GM21423 (cell line): ENCODE results near the gene DCHS1.

Experiments used
- ATAC-seq: cut with Tn5 transposase; IDR thresholded peaks from one replicate; pipeline ENCODE4 v1.9.1; 2021; ENCODE audit warnings: mild to moderate bottlenecking, moderate library complexity; ENCODE audit not compliant: unreplicated experiment

The DCHS1 gene

GRCh38 chr11:6674219-6674597 is 18.6 kb upstream of the DCHS1 start:
- ATAC-seq = no peak

GRCh38 chr11:6673523-6674218 is 18.1 kb upstream of the DCHS1 start:
- ATAC-seq = no peak

DNA sequence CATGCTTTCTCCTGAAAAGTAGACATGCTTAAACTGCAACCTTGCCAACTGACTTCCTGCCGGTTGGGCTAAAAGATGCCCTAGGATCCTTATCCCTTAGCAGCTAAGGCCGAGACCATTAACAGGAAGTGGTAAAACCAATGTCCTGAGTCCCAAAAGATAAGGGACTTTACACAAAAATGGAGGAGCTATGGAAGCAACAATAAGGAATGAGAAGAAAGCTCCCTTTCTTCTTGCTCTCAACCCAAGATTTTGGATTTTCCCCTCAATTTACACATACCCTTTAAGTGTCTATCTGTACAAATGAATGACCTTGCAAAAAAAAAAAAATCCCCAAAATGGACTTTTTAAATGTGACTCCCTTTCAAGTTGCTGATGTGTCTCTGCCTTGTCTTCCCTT is 16.4 kb upstream of the DCHS1 start:
- ATAC-seq = no peak

- ATAC-seq = no peak
Measured at GRCh38 chr11:6670202-6670830, 14.7 kb upstream of the DCHS1 start.

DNA sequence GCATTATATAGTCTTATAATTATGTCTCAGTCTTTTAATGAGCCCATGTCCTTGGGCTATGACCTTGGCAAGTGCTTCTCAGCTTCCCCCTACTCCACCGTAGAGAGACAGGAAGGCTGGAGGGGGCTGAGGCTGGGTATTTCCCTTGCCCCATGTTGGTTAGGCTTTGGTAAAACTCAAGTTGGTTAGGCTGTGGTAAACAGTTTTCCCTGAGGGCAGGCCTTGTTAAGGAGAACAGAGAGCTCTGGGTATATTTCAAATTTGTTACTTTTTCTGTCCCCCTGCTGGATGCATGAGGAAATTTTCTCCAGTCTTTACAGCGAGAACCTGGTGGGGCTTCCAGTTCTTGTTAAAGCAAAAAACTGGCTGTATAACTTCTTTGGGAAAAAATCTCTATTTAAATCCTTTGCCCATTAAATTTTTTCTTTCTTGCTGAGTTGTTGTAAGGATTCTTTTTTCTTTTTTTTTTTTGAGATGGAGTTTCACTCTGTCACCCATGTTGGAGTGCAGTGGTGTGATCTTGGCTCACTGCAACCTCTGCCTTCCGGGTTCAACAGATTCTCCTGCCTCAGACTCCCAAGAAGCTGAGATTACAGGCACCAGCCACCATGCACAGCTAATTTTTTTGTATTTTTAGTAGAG is 12.2 kb upstream of the DCHS1 start:
- ATAC-seq = peak; percentile 67

- ATAC-seq = no peak
Measured at GRCh38 chr11:6666302-6667183, 10.9 kb upstream of the DCHS1 start.

DNA sequence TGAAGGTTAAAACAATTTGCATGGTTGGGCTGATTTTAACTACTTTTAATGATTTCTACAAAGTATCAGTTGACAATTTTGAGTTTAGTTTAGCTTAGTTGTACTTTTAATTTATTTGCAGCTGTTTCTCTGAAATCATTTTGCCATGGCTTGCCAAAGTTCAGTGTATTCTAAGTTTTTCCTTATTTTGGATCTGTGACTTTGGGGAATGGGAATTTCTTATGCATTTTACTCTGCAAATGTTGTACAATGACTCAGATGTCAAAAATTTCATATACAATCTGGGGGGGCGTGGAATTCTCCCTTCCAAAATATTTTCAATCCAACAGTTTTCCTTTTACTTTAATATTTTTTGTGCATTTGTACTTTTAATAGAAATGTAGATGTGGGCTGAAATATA is 8.9 kb upstream of the DCHS1 start:
- no peak for ATAC-seq

- no peak for ATAC-seq
Measured at GRCh38 chr11:6663794-6664469, 8.3 kb upstream of the DCHS1 start.

DNA sequence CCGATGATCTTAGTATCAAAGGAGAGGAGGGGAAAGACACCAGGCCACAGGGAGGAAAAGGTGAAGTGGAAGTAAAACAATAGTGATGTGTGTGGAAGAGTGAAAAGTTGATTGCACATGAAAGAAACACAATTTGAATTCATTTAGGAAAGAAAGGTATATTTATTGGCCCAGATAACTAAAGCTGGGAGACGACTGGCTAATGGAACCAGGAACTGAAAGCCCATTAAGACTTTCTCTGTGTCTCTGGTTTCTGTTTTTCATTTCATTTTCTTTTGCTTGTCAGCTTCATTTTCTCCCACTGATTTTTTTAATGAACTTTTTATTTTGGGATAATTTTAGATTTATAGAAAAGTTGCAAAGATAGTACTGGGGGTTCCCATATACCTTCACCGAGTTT is 5.1 kb upstream of the DCHS1 start:
- ATAC-seq = no peak

DNA sequence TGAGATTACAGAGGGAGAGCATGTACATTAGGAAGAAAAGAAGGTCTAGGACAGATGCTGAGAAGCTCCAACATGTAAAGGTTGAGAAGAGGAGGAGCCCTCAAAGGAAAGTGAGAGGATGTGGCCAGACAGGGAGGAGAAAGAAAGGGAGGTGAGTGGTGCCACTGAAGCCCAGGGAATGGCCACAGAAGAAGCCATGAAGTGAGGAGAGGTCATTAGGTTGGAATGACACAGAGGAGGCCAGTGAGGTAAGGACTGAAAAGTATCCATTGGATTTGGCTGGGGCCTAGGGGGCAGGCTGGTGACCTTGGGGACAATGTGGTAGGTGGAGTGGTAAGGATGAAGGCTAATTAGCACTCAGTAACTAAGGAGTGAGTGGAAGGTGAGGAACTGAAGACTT is 3.0 kb upstream of the DCHS1 start:
- no peak for ATAC-seq

GRCh38 chr11:6657346-6657745 is 1.7 kb upstream of the DCHS1 start:
- ATAC-seq = no peak

DNA sequence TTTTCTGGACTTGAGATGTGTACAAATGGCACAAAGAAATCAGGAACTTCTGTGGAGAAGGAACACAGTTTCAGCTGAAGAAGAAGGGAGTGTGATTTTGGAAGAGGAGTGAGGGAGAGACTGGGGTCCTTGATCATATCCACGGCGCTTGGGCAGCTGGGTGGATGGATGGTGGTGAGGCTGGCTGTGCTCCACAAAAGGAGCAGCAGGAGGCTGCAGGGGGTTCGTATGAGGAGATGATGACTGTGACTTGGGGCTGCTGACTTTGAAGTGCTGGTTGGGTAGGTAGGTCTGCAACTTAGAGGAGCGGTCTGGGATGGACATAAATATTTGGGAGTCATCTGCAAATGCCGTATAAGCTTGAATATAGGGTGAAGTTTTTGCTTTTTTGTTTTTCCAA is 1.3 kb upstream of the DCHS1 start:
- ATAC-seq = no peak

GRCh38 chr11:6656584-6656915 is 941 bp upstream of the DCHS1 start:
- ATAC-seq = no peak

- ATAC-seq = no peak
Measured at GRCh38 chr11:6655020-6655789, 404 bp downstream of the DCHS1 start.

GRCh38 chr11:6654281-6655019 is 1.2 kb downstream of the DCHS1 start:
- ATAC-seq = no peak

GRCh38 chr11:6653656-6654055 is 2.0 kb downstream of the DCHS1 start:
- no peak for ATAC-seq

GRCh38 chr11:6653097-6653496 is 2.5 kb downstream of the DCHS1 start:
- ATAC-seq = no peak

DNA sequence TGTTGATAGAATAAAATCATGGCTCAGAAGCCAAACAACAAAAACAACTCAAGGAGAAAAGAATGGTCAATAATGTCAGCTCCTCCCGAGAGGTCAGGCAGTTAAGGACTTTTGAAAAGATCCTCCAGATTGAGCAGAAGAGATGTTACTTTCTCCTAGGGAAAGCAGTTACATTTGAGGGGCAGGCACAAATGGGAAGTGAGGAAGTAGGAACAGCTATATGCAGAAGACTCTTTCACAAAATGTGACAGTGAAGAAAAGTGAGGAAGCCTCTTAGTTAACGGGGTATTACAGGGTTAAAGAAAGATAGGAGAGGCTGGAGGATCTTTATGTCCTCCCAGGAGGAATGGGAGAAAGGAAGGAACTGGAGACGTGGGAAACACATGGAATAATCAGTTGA is 3.4 kb downstream of the DCHS1 start:
- ATAC-seq = no peak

- ATAC-seq = no peak
Measured at GRCh38 chr11:6650980-6651379, 4.6 kb downstream of the DCHS1 start.

DNA sequence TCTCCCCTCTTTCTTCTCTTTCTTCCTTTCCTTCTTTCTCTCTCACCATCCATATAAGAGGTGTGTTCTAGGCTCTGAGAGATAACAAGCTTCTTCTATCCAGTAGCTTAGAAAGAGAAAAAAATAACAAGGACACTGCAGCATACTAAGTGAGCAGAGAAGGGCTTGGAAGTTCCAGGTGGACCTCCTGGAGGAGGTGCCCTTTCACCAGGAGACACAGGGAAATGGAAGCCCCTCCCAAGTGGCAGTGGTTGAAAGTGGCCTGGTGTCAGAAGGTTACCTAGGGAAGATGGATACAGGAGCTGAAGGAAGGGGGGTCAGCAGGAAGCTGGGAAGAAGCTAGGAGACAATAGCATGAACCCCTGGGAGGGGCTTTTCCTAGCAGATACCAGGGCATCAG is 5.5 kb downstream of the DCHS1 start:
- ATAC-seq = no peak
